Measurements from ENCODE around the gene HARS1.
"Not testable (repeated sequence)": the region's sequence is repeated elsewhere in the genome, so short reads cannot be mapped to it uniquely, and the experiment has no call there.

HARS1 gene

DNA sequence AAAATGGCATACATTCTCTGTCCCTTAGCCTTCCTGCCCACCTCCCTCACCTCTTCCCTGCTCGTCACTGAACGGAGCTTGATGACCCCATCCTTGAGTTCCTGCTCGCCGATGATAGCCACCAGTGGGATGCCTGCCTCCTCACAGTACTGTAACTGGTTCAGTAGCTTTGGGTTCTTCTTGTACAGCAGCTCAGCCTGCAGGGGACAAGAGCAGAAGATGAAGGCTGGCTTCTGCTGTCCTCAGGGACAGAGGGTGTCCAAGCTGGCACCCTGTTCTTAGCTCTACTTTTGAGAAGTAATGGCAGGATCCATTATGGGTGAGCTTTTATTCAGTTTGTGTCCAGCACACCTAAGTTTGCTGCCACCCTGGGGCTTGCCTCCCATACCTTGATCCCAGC lies 16.5 kb downstream of the HARS1 start:
- no peak overlapping the region for H3K4me3 ChIP-seq (ENCODE audit: low read length)
- TF ChIP-seq, protein P1, sequence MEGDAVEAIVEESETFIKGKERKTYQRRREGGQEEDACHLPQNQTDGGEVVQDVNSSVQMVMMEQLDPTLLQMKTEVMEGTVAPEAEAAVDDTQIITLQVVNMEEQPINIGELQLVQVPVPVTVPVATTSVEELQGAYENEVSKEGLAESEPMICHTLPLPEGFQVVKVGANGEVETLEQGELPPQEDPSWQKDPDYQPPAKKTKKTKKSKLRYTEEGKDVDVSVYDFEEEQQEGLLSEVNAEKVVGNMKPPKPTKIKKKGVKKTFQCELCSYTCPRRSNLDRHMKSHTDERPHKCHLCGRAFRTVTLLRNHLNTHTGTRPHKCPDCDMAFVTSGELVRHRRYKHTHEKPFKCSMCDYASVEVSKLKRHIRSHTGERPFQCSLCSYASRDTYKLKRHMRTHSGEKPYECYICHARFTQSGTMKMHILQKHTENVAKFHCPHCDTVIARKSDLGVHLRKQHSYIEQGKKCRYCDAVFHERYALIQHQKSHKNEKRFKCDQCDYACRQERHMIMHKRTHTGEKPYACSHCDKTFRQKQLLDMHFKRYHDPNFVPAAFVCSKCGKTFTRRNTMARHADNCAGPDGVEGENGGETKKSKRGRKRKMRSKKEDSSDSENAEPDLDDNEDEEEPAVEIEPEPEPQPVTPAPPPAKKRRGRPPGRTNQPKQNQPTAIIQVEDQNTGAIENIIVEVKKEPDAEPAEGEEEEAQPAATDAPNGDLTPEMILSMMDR (IDR thresholded peaks at IDR 0.05; ENCODE audit: insufficient read depth, low read depth, low read length, missing control alignments): no peak
- no peak for DNase-seq (ENCODE audit: low read depth)

- TF ChIP-seq, protein P1 (IDR thresholded peaks at IDR 0.05; ENCODE audit: insufficient read depth, low read depth, low read length, missing control alignments): no peak
- no peak overlapping the region for H3K4me3 ChIP-seq (ENCODE audit: low read length)
- no peak for DNase-seq (ENCODE audit: low read depth)
These were observed 17.0 kb downstream of the HARS1 start for GRCh38 chr5:140674211-140674610.

DNA sequence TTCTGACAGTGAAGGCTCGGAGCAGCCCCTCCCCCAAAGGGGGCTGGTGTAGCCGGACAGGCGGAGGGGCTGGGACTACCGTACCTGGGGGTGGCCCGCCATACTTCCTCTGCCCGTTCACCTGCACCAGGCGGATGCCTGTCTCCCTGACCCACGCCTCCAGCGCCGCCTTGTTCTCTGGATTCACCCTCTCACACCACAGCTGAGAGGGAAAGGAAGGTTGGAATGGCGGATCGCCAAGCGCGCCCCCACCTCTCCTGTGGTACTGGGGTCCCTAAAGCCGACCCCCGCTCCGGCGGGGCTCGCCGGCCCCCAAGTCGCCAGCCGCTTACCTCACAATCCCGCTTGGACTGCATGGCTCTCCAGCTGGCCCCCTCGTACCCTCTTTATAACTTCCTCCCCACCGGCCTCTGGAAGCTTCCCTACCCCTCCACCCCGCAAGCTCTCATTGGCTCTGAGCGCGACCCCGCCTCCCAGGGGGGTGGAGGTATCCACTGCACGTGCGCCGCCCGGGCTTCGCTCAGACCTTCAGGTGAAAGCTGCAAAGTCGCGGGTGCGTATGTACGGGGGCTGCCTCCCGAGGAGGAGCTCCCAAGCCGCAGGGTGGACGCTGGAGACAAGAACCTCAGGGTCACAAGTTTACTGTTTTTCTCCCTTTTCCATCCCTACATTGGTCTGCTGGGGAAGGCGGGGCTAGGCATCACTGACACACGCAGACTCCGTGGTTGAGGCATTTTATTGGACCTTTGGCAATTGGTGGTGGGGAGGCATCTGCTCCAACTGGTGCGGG lies 17.8 kb downstream of the HARS1 start, which contains the start of gene DND1:
DND1 (minus strand) TSS at position 390 of the 790 bp plus-strand sequence; CDS start at position 356, 34 bp downstream.
- H3K4me3 ChIP-seq (ENCODE audit: low read length): no peak within 1 kb of the TSS
- TF ChIP-seq, protein P1 (IDR thresholded peaks at IDR 0.05; ENCODE audit: insufficient read depth, low read depth, low read length, missing control alignments): no peak
- no peak for DNase-seq (ENCODE audit: low read depth)

DNA sequence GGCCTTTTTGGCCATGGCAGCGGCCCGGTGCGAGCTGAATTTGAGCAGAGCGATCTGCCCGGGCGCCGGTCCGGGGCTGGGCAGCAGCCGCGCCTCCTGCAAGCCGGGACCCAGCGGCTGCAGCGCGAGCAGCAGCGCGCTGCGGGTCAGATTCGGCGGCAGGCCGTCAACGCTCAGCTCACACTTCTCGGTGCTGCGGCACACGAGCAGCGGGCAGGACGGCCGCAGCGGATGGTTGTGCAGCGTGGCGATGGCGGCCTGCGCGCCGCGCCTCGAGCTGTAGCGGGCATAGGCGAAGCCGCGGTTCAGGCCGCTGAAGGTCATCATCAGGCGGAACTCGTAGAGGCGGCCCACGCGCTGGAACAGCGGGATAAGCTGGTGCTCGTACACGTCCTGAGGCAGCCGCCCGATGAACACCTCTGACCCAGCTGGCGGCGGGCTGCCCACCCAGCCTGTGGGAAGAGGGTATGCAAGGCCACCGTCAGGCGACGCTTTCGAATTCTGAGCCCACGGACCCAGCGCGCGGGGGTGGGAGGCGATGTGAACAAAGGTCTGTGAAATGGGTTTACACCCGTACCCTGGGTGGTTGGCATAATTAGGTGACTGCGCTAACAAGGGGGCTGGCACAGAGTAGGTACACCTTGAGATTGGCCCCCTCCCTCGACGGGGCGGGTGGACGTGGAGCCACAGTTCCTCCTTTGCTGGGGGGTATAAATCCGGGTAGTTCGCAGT lies 18.5 kb downstream of the HARS1 start:
- TF ChIP-seq, protein P1 (IDR thresholded peaks at IDR 0.05; ENCODE audit: insufficient read depth, low read depth, low read length, missing control alignments): no peak

DNA sequence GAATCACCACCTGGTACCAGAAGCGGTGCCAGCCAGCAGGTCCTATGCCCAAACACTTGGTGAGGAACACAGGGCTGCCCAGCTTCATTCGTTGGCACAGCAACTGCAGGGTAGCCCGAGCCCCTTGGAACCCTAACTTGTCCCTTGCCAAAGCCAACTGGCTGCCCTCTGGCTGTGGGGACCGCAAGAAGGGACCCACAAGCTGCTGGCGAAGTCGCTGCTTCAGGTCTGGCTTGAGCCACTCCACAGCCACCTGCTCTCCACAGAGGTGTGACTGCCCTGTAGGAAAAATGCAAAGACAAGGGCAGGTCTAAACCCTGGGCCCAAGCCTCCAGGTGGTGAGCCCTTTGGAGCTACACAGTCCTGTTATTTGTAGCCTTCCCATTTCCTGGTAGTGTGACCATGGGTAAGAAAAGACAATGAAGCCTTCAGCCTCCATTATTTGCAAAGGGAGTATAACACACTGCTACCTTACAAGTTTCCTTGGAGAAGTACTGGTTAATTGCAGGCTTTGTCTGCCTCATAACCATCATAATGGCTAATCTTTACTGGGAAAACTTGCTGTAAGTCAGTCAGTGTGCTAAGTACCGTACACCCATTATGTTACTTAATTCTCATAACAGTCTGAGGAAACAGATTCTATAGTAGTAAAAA lies 19.6 kb downstream of the HARS1 start:
- H3K4me3 ChIP-seq (ENCODE audit: low read length): no peak overlapping the region
- TF ChIP-seq, protein P1 (IDR thresholded peaks at IDR 0.05; ENCODE audit: insufficient read depth, low read depth, low read length, missing control alignments): no peak
- no peak for DNase-seq (ENCODE audit: low read depth)

More for the DNA sequence above, 18.5 kb downstream of the HARS1 start:
- H3K4me3 ChIP-seq (ENCODE audit: low read length): no peak overlapping the region
- no peak for DNase-seq (ENCODE audit: low read depth)

- DNase-seq (ENCODE audit: low read depth); H3K4me3 ChIP-seq (ENCODE audit: low read length): not testable (repeated sequence)
These were observed 20.1 kb downstream of the HARS1 start for GRCh38 chr5:140671035-140671434.

Measured in epithelial cell of esophagus (primary cell).